Activated T-cell treated with anti-CD3 and anti-CD28 coated beads, Interleukin-2, amount 50 U/mL, for 24 hours (primary cell): Measurements from ENCODE around the gene PCBP2.
A peak's percentile ranks its signal among the peaks of the same experiment; 100 is the strongest.

Source experiments
- DNase-seq: peaks from one replicate; pipeline ENCODE4 v3.0.0-alpha.2; 2020
- H3K27ac Mint-ChIP-seq: 2 replicates; pipeline ENCODE4 v1.8.0; 2020; ENCODE audit warnings: mild to moderate bottlenecking, mixed read lengths
- H3K27me3 Mint-ChIP-seq: 2 replicates; pipeline ENCODE4 v1.8.0; 2020; ENCODE audit warnings: mixed read lengths
- H3K36me3 Mint-ChIP-seq: 2 replicates; pipeline ENCODE4 v1.8.0; 2020; ENCODE audit warnings: low read depth, mixed read lengths
- H3K4me1 Mint-ChIP-seq: 2 replicates; pipeline ENCODE4 v1.8.0; 2020; ENCODE audit warnings: low read depth, mixed read lengths
- H3K4me3 Mint-ChIP-seq: 2 replicates; pipeline ENCODE4 v1.8.0; 2020; ENCODE audit warnings: mild to moderate bottlenecking, moderate library complexity, mixed read lengths
- H3K9me3 Mint-ChIP-seq: 2 replicates; pipeline ENCODE4 v1.8.0; 2020; ENCODE audit warnings: mixed read lengths

The PCBP2 gene

GRCh38 chr12:53514628-53515290, 62.9 kb downstream of the PCBP2 start:
- no peak overlapping the region for H3K27ac Mint-ChIP-seq
- no peaks in the 10 kb centered on the region for H3K27me3 Mint-ChIP-seq
- no peak for DNase-seq
- peaks cover 1% of the 10 kb centered on the region for H3K4me1 Mint-ChIP-seq
- peaks cover 65% of the 10 kb centered on the region for H3K36me3 Mint-ChIP-seq
- H3K4me3 Mint-ChIP-seq = no peak overlapping the region
- H3K9me3 Mint-ChIP-seq = no peaks in the 10 kb centered on the region

- Mint-ChIP-seq H3K4me1 (peaks cover 1% of the 10 kb centered on the region), H3K27me3 (no peaks in the 10 kb centered on the region)
Measured at GRCh38 chr12:53515291-53515680, 63.4 kb downstream of the PCBP2 start.

GRCh38 chr12:53516758-53517455, 65.0 kb downstream of the PCBP2 start:
- peaks cover 1% of the 10 kb centered on the region for H3K4me1 Mint-ChIP-seq
- no peaks in the 10 kb centered on the region for H3K27me3 Mint-ChIP-seq
- peak overlapping the region; percentile 58 for H3K27ac Mint-ChIP-seq
- H3K4me3 Mint-ChIP-seq = no peak overlapping the region
- no peaks in the 10 kb centered on the region for H3K9me3 Mint-ChIP-seq
- peaks cover 70% of the 10 kb centered on the region for H3K36me3 Mint-ChIP-seq
- no peak for DNase-seq

More at GRCh38 chr12:53515291-53515680, 63.4 kb downstream of the PCBP2 start:
- Mint-ChIP-seq H3K4me3 (no peak overlapping the region), H3K9me3 (no peaks in the 10 kb centered on the region), H3K36me3 (peaks cover 68% of the 10 kb centered on the region), H3K27ac (no peak overlapping the region)
- no peak for DNase-seq

- H3K27ac Mint-ChIP-seq = no peak overlapping the region
- H3K4me1 Mint-ChIP-seq = no peaks in the 10 kb centered on the region
Measured at GRCh38 chr12:53518381-53518780, 66.5 kb downstream of the PCBP2 start.

GRCh38 chr12:53523131-53523530, 71.2 kb downstream of the PCBP2 start:
- Mint-ChIP-seq H3K4me3 (no peak overlapping the region), H3K9me3 (no peaks in the 10 kb centered on the region), H3K27ac (no peak overlapping the region), H3K27me3 (no peaks in the 10 kb centered on the region), H3K36me3 (peaks cover 76% of the 10 kb centered on the region), H3K4me1 (no peaks in the 10 kb centered on the region)
- DNase-seq = no peak

More at GRCh38 chr12:53518381-53518780, 66.5 kb downstream of the PCBP2 start:
- Mint-ChIP-seq H3K9me3 (no peaks in the 10 kb centered on the region), H3K4me3 (no peak overlapping the region), H3K36me3 (peaks cover 84% of the 10 kb centered on the region), H3K27me3 (no peaks in the 10 kb centered on the region)
- no peak for DNase-seq

- Mint-ChIP-seq H3K9me3 (no peaks in the 10 kb centered on the region), H3K4me3 (no peak overlapping the region), H3K36me3 (peaks cover 67% of the 10 kb centered on the region), H3K27ac (no peak overlapping the region), H3K4me1 (no peaks in the 10 kb centered on the region), H3K27me3 (no peaks in the 10 kb centered on the region)
- DNase-seq = no peak
Measured at GRCh38 chr12:53524476-53524875, 72.6 kb downstream of the PCBP2 start.

GRCh38 chr12:53530061-53530460, 78.2 kb downstream of the PCBP2 start:
- Mint-ChIP-seq H3K4me3 (no peak overlapping the region), H3K4me1 (no peaks in the 10 kb centered on the region), H3K27ac (no peak overlapping the region), H3K27me3 (no peaks in the 10 kb centered on the region), H3K36me3 (peaks cover 60% of the 10 kb centered on the region), H3K9me3 (no peaks in the 10 kb centered on the region)
- DNase-seq = no peak
